HepG2 (cell line): ENCODE measurements around the gene DPM2.

Experiments
- ARNTL ChIP-seq: sonication (generic); formaldehyde crosslinking; IDR thresholded peaks from 2 replicates; pipeline ENCODE4 v1.4.0; 2020; ENCODE audit warnings: mild to moderate bottlenecking, missing genetic modification reagents
- ATRX ChIP-seq: sonication (generic); formaldehyde crosslinking; IDR thresholded peaks from 2 replicates; pipeline ENCODE4 v1.4.0; 2020; ENCODE audit warnings: missing genetic modification reagents, borderline replicate concordance
- CTCF ChIP-seq: sonication (generic); formaldehyde crosslinking; IDR thresholded peaks from 2 replicates; pipeline ENCODE4 v1.5.0; 2020; ENCODE audit warnings: mild to moderate bottlenecking, missing genetic modification reagents, moderate library complexity
- FLYWCH1 ChIP-seq: sonication (generic); formaldehyde crosslinking; IDR thresholded peaks from 2 replicates; pipeline ENCODE4 v1.8.1; 2023; ENCODE audit warnings: mild to moderate bottlenecking, missing genetic modification reagents
- KAT8 ChIP-seq: IDR thresholded peaks from 2 replicates; pipeline ENCODE4 v1.6.1; 2016; ENCODE audit warnings: missing genetic modification reagents, missing compliant biosample characterization
- POLR2A ChIP-seq, 2 experiments: IDR thresholded peaks; 2 replicates each; pipeline ENCODE4 v1.6.1; 2011; ENCODE audit warnings: low read depth in 2 of 2, low read length in 2 of 2, mild to moderate bottlenecking in 1 of 2, moderate library complexity in 1 of 2; ENCODE audit not compliant: insufficient read depth in 1 of 2
- PRDM4 ChIP-seq: sonication (generic); formaldehyde crosslinking; IDR thresholded peaks from 2 replicates; pipeline ENCODE4 v1.9.0; 2021; ENCODE audit warnings: missing genetic modification reagents, borderline replicate concordance
- SRF ChIP-seq: IDR thresholded peaks from 2 replicates; pipeline ENCODE4 v1.6.1; 2011; ENCODE audit warnings: mild to moderate bottlenecking, low read depth, low read length, moderate library complexity
- TAF1 ChIP-seq: sonication (generic); formaldehyde crosslinking; IDR thresholded peaks from 2 replicates; pipeline ENCODE4 v1.4.0; 2020; ENCODE audit warnings: missing genetic modification reagents
- TCF7L2 ChIP-seq: IDR thresholded peaks from 2 replicates; pipeline ENCODE4 v1.6.1; 2011; ENCODE audit warnings: mild to moderate bottlenecking, low read depth, low read length, moderate library complexity
- U2AF2 ChIP-seq: fragments of 200-400 bp; formaldehyde crosslinking; IDR thresholded peaks from 2 replicates; pipeline ENCODE4 v1.6.1; 2017; ENCODE audit warnings: low read depth, mild to moderate bottlenecking, low read length
- ZNF431 ChIP-seq: sonication (generic); formaldehyde crosslinking; IDR thresholded peaks from 2 replicates; pipeline ENCODE4 v1.9.0; 2022; ENCODE audit warnings: missing genetic modification reagents, low read depth, mild to moderate bottlenecking, borderline replicate concordance
- ZNF501 ChIP-seq: sonication (generic); formaldehyde crosslinking; IDR thresholded peaks from 2 replicates; pipeline ENCODE4 v1.5.1; 2020; ENCODE audit warnings: mild to moderate bottlenecking, moderate library complexity, missing genetic modification reagents
- ZNF841 ChIP-seq: sonication (generic); formaldehyde crosslinking; IDR thresholded peaks from 2 replicates; pipeline ENCODE4 v1.8.1; 2023; ENCODE audit warnings: missing genetic modification reagents, borderline replicate concordance

- TF ChIP-seq ATRX (CRISPR knock-in tag), result no peak
- TF ChIP-seq TCF7L2, result no peak
- no peak for TF ChIP-seq FLYWCH1 (CRISPR knock-in tag)
- TF ChIP-seq TAF1, result no peak
- TF ChIP-seq ARNTL (CRISPR knock-in tag), result no peak
- TF ChIP-seq KAT8, result no peak
- TF ChIP-seq ZNF841, result no peak
- TF ChIP-seq CTCF, result no peak
- no peak for TF ChIP-seq POLR2A (IDR thresholded peaks at IDR 0.05; ENCODE audit: insufficient read depth in 1 of 2, low read depth in 2 of 2, low read length in 2 of 2)
- no peak for TF ChIP-seq U2AF2
- no peak for TF ChIP-seq ZNF431 (CRISPR knock-in tag)
- TF ChIP-seq ZNF501 (CRISPR knock-in tag), result no peak
- TF ChIP-seq PRDM4, result no peak
- no peak for TF ChIP-seq SRF
Measured at GRCh38 chr9:127945338-127945737, 7.7 kb upstream of the DPM2 start.
